Activated T-cell treated with anti-CD3 and anti-CD28 coated beads for 48 hours (primary cell): Measurements from ENCODE around the gene LTBP3.

Experiments
- DNase-seq: peaks from one replicate; pipeline ENCODE4 v3.0.0-alpha.2; 2020; ENCODE audit warnings: low read depth

LTBP3 gene

GRCh38 chr11:65492637-65493366 is 65.4 kb downstream of the LTBP3 start:
- DNase-seq = peak; percentile 28

- DNase-seq = no peak
These were observed 65.8 kb downstream of the LTBP3 start for GRCh38 chr11:65492387-65492636.

- no peak for DNase-seq
These were observed 66.4 kb downstream of the LTBP3 start for GRCh38 chr11:65491614-65492386.

GRCh38 chr11:65491163-65491465 is 67.0 kb downstream of the LTBP3 start:
- no peak for DNase-seq

GRCh38 chr11:65489706-65490320 is 68.3 kb downstream of the LTBP3 start:
- DNase-seq = no peak

- DNase-seq = no peak
These were observed 69.0 kb downstream of the LTBP3 start for GRCh38 chr11:65489035-65489705.
